Neuronal stem cell (in vitro differentiated cells): Measurements from ENCODE around the gene RIIAD1.

Source experiments
- DNase-seq: peaks from one replicate; pipeline ENCODE4 v3.0.0-alpha.2; 2013; ENCODE audit warnings: low spot score
- H2AFZ ChIP-seq: one replicate; pipeline ENCODE4 v1.6.1; 2013; ENCODE audit warnings: mild to moderate bottlenecking, low read length, inconsistent platforms
- H2AK5ac ChIP-seq: 2 replicates; pipeline ENCODE4 v1.6.1; 2013; ENCODE audit warnings: low read depth, mild to moderate bottlenecking, inconsistent platforms, low read length, moderate library complexity, mixed read lengths
- H2BK120ac ChIP-seq: 2 replicates; pipeline ENCODE4 v1.6.1; 2013; ENCODE audit warnings: low read depth, mild to moderate bottlenecking, inconsistent platforms, low read length, moderate library complexity, mixed read lengths
- H2BK12ac ChIP-seq: one replicate; pipeline ENCODE4 v1.6.1; 2013; ENCODE audit warnings: low read length, inconsistent platforms
- H2BK15ac ChIP-seq: 2 replicates; pipeline ENCODE4 v1.6.1; 2013; ENCODE audit warnings: mild to moderate bottlenecking, low read length, inconsistent platforms, mixed read lengths
- H2BK5ac ChIP-seq: one replicate; pipeline ENCODE4 v1.6.1; 2013; ENCODE audit warnings: inconsistent platforms, mild to moderate bottlenecking, low read length, moderate library complexity
- H3K14ac ChIP-seq: one replicate; pipeline ENCODE4 v1.6.1; 2013; ENCODE audit warnings: low read length, inconsistent platforms
- H3K18ac ChIP-seq: 2 replicates; pipeline ENCODE4 v1.6.1; 2013; ENCODE audit warnings: low read length, inconsistent platforms
- H3K23ac ChIP-seq: 2 replicates; pipeline ENCODE4 v1.6.1; 2013; ENCODE audit warnings: low read depth, mild to moderate bottlenecking, mixed read lengths, low read length, inconsistent platforms; ENCODE audit not compliant: poor library complexity
- H3K27ac ChIP-seq: replicated peaks from 3 replicates; pipeline ENCODE4 v1.5.1; 2013; ENCODE audit warnings: low read length, inconsistent platforms
- H3K27me3 ChIP-seq, 3 experiments: 2 replicates each; pipeline ENCODE4 v1.6.1; 2013; ENCODE audit warnings: low read length in 3 of 3, mild to moderate bottlenecking in 2 of 3, inconsistent platforms in 1 of 3, low read depth in 1 of 3, mixed read lengths in 1 of 3, moderate library complexity in 1 of 3; ENCODE audit not compliant: control insufficient read depth in 3 of 3, insufficient read depth in 3 of 3
- H3K36me3 ChIP-seq, 2 donors: replicated peaks in 1 of 2; 2 replicates each; pipeline ENCODE4 v1.6.1; 2013; ENCODE audit warnings: low read length in 2 of 2; ENCODE audit not compliant: control insufficient read depth in 2 of 2, insufficient read depth in 2 of 2
- H3K4ac ChIP-seq: 2 replicates; pipeline ENCODE4 v1.6.1; 2013; ENCODE audit warnings: inconsistent platforms, mild to moderate bottlenecking, low read length, moderate library complexity
- H3K4me1 ChIP-seq, 2 donors: 1 replicate in 1 of 2; 2 replicates in 1 of 2; pipeline ENCODE4 v1.6.1; 2013; ENCODE audit warnings: low read length in 2 of 2, low read depth in 1 of 2; ENCODE audit not compliant: control insufficient read depth in 2 of 2, insufficient read depth in 1 of 2
- H3K4me2 ChIP-seq: one replicate; pipeline ENCODE4 v1.6.1; 2013; ENCODE audit warnings: mild to moderate bottlenecking, low read length, inconsistent platforms; ENCODE audit not compliant: insufficient read depth, poor library complexity, severe bottlenecking
- H3K4me3 ChIP-seq, 2 donors: 2 replicates each; pipeline ENCODE4 v1.5.1; 2013; ENCODE audit warnings: low read length in 2 of 2, mild to moderate bottlenecking in 2 of 2, inconsistent platforms in 1 of 2, moderate library complexity in 1 of 2
- H3K79me1 ChIP-seq: one replicate; pipeline ENCODE4 v1.6.1; 2013; ENCODE audit warnings: low read depth, mild to moderate bottlenecking, inconsistent platforms, low read length, moderate library complexity
- H3K9ac ChIP-seq: one replicate; pipeline ENCODE4 v1.6.1; 2013; ENCODE audit warnings: mild to moderate bottlenecking, low read depth, low read length, inconsistent platforms; ENCODE audit not compliant: poor library complexity
- H3K9me3 ChIP-seq, 2 donors: replicated peaks in 1 of 2; 2 replicates each; pipeline versions ENCODE3 to v1.6.1; 2013; ENCODE audit warnings: low read length in 2 of 2, mild to moderate bottlenecking in 2 of 2, inconsistent platforms in 1 of 2, low read depth in 1 of 2, mixed read lengths in 1 of 2, moderate library complexity in 1 of 2; ENCODE audit not compliant: control insufficient read depth in 2 of 2, insufficient read depth in 1 of 2
- H4K8ac ChIP-seq: one replicate; pipeline ENCODE4 v1.6.1; 2013; ENCODE audit warnings: low read depth, mild to moderate bottlenecking, inconsistent platforms, low read length, moderate library complexity
- H4K91ac ChIP-seq: one replicate; pipeline ENCODE4 v1.6.1; 2013; ENCODE audit warnings: low read length, low read depth, mild to moderate bottlenecking, inconsistent platforms; ENCODE audit not compliant: poor library complexity
- WGBS, 2 donors: extraction: QIAGEN DNeasy Blood & Tissue Kit; methylation state at CpG; one replicate each; pipeline ENCODE4 v1.1.7; 2013; ENCODE audit warnings: missing lambda C conversion rate in 2 of 2, mixed read lengths in 1 of 2; ENCODE audit not compliant: insufficient read length in 2 of 2, insufficient replicate concordance in 1 of 2; ENCODE audit errors: extremely low coverage in 2 of 2; 5-methylcytosine and 5-hydroxymethylcytosine counted together

Gene RIIAD1

GRCh38 chr1:151720554-151720953, 768 bp upstream of the RIIAD1 start:
- no peak overlapping the region for H2BK15ac ChIP-seq
- peak overlapping the region; percentile 22 for H3K4me2 ChIP-seq
- no peak overlapping the region for H2BK120ac ChIP-seq
- no peak for DNase-seq
- H4K91ac ChIP-seq = no peak overlapping the region
- peaks cover 0 to 75% (median 14%) of the 10 kb centered on the region in 3 experiments for H3K27me3 ChIP-seq
- H3K27ac ChIP-seq = no peak overlapping the region
- no peaks in the 10 kb centered on the region for H3K36me3 ChIP-seq
- no peak overlapping the region for H3K14ac ChIP-seq
- H3K4me3 ChIP-seq = no peak overlapping the region
- H3K79me1 ChIP-seq = no peaks in the 10 kb centered on the region
- no peak overlapping the region for H3K18ac ChIP-seq
- no peak overlapping the region for H2BK12ac ChIP-seq
- H2AK5ac ChIP-seq = no peak overlapping the region
- WGBS, 2 donors = no CpG with 5 or more reads among the region's 5 CpGs
- no peak overlapping the region for H3K9ac ChIP-seq
- no peak overlapping the region for H4K8ac ChIP-seq
- peaks cover 22 to 30% of the 10 kb centered on the region in 2 donors for H3K4me1 ChIP-seq
- no peak overlapping the region for H3K4ac ChIP-seq
- no peak overlapping the region for H2AFZ ChIP-seq
- H2BK5ac ChIP-seq = no peak overlapping the region
- H3K23ac ChIP-seq = no peak overlapping the region
- peaks cover 0 to 5% of the 10 kb centered on the region in 2 donors for H3K9me3 ChIP-seq

GRCh38 chr1:151721788-151722510, 627 bp downstream of the RIIAD1 start:
- H2BK15ac ChIP-seq = peak overlapping the region; percentile 6

DNA sequence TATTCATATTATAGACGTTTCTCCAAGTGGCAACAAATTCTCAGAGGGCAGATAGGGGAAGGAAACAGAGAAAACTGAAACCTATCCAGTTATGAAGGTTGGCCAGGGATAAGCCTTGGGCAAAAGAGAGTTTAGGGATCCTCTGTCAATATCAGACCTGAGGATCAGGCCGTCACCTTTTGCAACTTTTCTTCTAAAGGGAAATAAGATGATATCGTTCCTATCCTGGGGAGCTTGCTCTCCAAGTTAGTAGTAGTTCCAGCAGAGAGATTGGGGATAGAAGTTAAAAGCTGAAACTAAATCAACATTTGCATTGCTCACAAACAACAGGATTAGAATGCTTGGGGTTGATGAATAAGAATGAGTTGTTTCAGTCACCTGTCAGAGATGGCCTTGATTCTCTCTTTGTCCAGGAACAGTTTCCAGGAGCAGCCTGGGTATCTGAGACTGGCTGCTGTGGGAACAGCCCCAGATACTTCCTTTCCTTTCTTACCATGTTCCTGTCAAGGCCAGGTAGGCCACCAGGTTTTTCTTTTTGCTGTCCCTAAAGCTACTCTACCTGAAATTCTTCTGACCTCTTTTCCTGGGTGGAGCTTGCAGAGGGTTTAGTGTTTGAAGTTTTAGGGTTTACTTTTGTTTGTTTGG, 2.5 kb downstream of the RIIAD1 start:
- H2BK15ac ChIP-seq = no peak overlapping the region
- no peak overlapping the region for H3K27ac ChIP-seq
- H3K18ac ChIP-seq = no peak overlapping the region
- no peak overlapping the region for H3K23ac ChIP-seq
- no peak for DNase-seq
- no peak overlapping the region for H2BK120ac ChIP-seq
- no peak overlapping the region for H2BK5ac ChIP-seq
- H3K36me3 ChIP-seq = no peaks in the 10 kb centered on the region
- H3K4ac ChIP-seq = no peak overlapping the region
- H3K9me3 ChIP-seq = peaks cover 0 to 5% of the 10 kb centered on the region in 2 donors
- no peaks in the 10 kb centered on the region for H3K79me1 ChIP-seq
- H3K14ac ChIP-seq = no peak overlapping the region
- no peak overlapping the region for H2AFZ ChIP-seq
- no peak overlapping the region for H3K4me3 ChIP-seq
- H3K4me1 ChIP-seq = peaks cover 12 to 17% of the 10 kb centered on the region in 2 donors
- no peak overlapping the region for H3K9ac ChIP-seq
- H4K8ac ChIP-seq = no peak overlapping the region
- H2BK12ac ChIP-seq = no peak overlapping the region
- WGBS, 2 donors = no CpG with 5 or more reads among the region's 3 CpGs
- no peak overlapping the region for H4K91ac ChIP-seq
- peaks cover 0 to 90% (median 14%) of the 10 kb centered on the region in 3 experiments for H3K27me3 ChIP-seq
- no peak overlapping the region for H2AK5ac ChIP-seq
- no peak overlapping the region for H3K4me2 ChIP-seq

More at GRCh38 chr1:151721788-151722510, 627 bp downstream of the RIIAD1 start:
- Histone ChIP-seq H2BK12ac (no peak overlapping the region), H4K91ac (no peak overlapping the region), H3K9ac (no peak overlapping the region), H4K8ac (no peak overlapping the region), H3K27ac (no peak overlapping the region), H3K18ac (no peak overlapping the region), H3K23ac (no peak overlapping the region), H2AK5ac (no peak overlapping the region), H2BK120ac (no peak overlapping the region), H3K4me2 (peak overlapping the region; percentile 76), H3K9me3 (peaks cover 0 to 5% of the 10 kb centered on the region in 2 donors), H3K27me3 (peaks cover 0 to 89% (median 14%) of the 10 kb centered on the region in 3 experiments), H3K14ac (no peak overlapping the region), H2BK5ac (no peak overlapping the region), H3K4ac (no peak overlapping the region), H3K4me3 (peak overlapping the region; percentile 36 to 79), H2AFZ (peak overlapping the region; percentile 88), H3K4me1 (peaks cover 15 to 20% of the 10 kb centered on the region in 2 donors), H3K79me1 (no peaks in the 10 kb centered on the region), H3K36me3 (no peaks in the 10 kb centered on the region)
- no CpG with 5 or more reads among the region's 17 CpGs for WGBS, 2 donors
- DNase-seq = no peak
